ENCODE results near the gene REM2. TPM values are rescaled to one million over a fixed set of nuclear protein-coding genes. Genes with fewer than 3 reads are reported as not detected.

Gene REM2
- total RNA-seq, 1 donor = 0.43 TPM

DNA sequence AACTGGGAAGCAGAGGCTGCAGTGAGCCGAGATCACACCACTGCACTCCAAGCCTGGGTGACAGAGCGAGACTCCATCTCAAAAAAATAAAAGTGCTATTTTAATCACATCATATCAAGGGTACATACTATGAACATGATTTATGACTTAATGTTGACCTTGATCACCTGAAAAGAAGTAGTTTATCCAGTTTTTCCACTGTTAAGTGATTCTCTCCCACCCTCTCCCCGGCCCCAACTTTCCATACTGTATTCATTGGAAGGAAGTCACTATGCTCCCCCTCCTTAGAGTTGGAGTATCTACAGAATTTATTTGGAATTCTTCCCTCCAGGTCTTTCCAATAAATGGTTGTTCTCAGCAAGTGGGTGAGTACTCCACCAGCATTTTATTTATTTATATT lies 49.1 kb downstream of the REM2 start:
- TF ChIP-seq CTCF (IDR thresholded peaks at IDR 0.05; ENCODE audit: insufficient read depth, low read depth, low read length) = no peak

GRCh38 chr14:22935156-22935555 lies 52.1 kb downstream of the REM2 start:
- no peak for DNase-seq (ENCODE audit: low read depth)
- TF ChIP-seq CTCF (IDR thresholded peaks at IDR 0.05; ENCODE audit: insufficient read depth, low read depth, low read length) = no peak

More for the DNA sequence above, 49.1 kb downstream of the REM2 start:
- no peak for DNase-seq (ENCODE audit: low read depth)
- H3K4me3 ChIP-seq (ENCODE audit: low read depth, low read length) = no peak overlapping the region

More at GRCh38 chr14:22935156-22935555, 52.1 kb downstream of the REM2 start:
- H3K4me3 ChIP-seq (ENCODE audit: low read depth, low read length) = no peak overlapping the region

Small RNAs within 50 kb of the gene (small RNA-seq; reads per million reads assigned to genes)
- gene RF00019 = not detected

Other genes with a start within 250 kb of the REM2 start
- not detected in 2 replicates for gene OR6J1, start 238.9 kb upstream of the REM2 start, total RNA-seq
- 37.6 and 45.7 TPM in 2 replicates for gene OXA1L, start 116.5 kb upstream of the REM2 start, total RNA-seq
- gene SLC7A7, start 67.8 kb upstream of the REM2 start, total RNA-seq = 3.9 and 5.5 TPM in 2 replicates
- 58.3 and 82.5 TPM in 2 replicates for gene MRPL52, start 53.3 kb upstream of the REM2 start, total RNA-seq
- 188 and 327 TPM in 2 replicates for gene MMP14, start 46.6 kb upstream of the REM2 start, total RNA-seq
- gene LRP10, start 11.5 kb upstream of the REM2 start, total RNA-seq = 104 and 108 TPM in 2 replicates
- 60.9 and 68.6 TPM in 2 replicates for gene RBM23, start 35.9 kb downstream of the REM2 start, total RNA-seq
- 56.7 and 82.5 TPM in 2 replicates for gene PRMT5, start 46.2 kb downstream of the REM2 start, total RNA-seq
- gene HAUS4, start 73.9 kb downstream of the REM2 start, total RNA-seq = 29.8 and 46.7 TPM in 2 replicates
- 105 and 131 TPM in 2 replicates for gene AJUBA, start 99.3 kb downstream of the REM2 start, total RNA-seq
- 4.5 and 4.7 TPM in 2 replicates for gene C14orf93, start 126.9 kb downstream of the REM2 start, total RNA-seq
- gene PSMB5, start 151.7 kb downstream of the REM2 start, total RNA-seq = 178 and 196 TPM in 2 replicates
- not detected in 2 replicates for gene PSMB11, start 159.0 kb downstream of the REM2 start, total RNA-seq
- 6.4 and 10.8 TPM in 2 replicates for gene CDH24, start 174.3 kb downstream of the REM2 start, total RNA-seq
- 93.1 and 106 TPM in 2 replicates for gene ACIN1, start 211.9 kb downstream of the REM2 start, total RNA-seq
- gene C14orf119, start 212.3 kb downstream of the REM2 start, total RNA-seq = 48.0 and 66.1 TPM in 2 replicates
- gene CIROP, start 221.8 kb downstream of the REM2 start, total RNA-seq = not detected in 2 replicates
- not detected in 2 replicates for gene CEBPE, start 236.0 kb downstream of the REM2 start, total RNA-seq

Data from fibroblast of villous mesenchyme (primary cell).